Left lobe of liver (tissue), 2 donors: ENCODE measurements around the gene BSX. TPM values are rescaled to one million over a fixed set of nuclear protein-coding genes. Genes with fewer than 3 reads are reported as not detected.
A peak's percentile ranks its signal among the peaks of the same experiment; 100 is the strongest.

ENCODE experiments used
- ATAC-seq: fragments of 200-7000 bp; cut with Tn5 transposase; one replicate; pipeline ENCODE4 v1.9.1; 2020; ENCODE audit warnings: mild to moderate bottlenecking, moderate library complexity
- DNase-seq: peaks from one replicate; pipeline ENCODE4 v3.0.0-alpha.2; 2020; ENCODE audit warnings: low spot score
- total RNA-seq: library from RNA; stranded (reverse); gene quantifications from one replicate; pipeline ENCODE4 v1.2.1, GENCODE V29; 2021
- donor health status: DM: no; HTN: no; CAD: no; lungs with moderate emphysema.
- donor health status: DM: no; HTN: yes; CAD: no.

Gene BSX
- not detected for total RNA-seq

GRCh38 chr11:122981388-122982264, at the start of gene BSX:
Gene BSX (minus strand): TSS chr11:122981834. CDS start chr11:122981671, 163 bp downstream.
- ATAC-seq (peak; percentile 77), DNase-seq (no peak)

GRCh38 chr11:123030517-123030916, 48.9 kb upstream of the BSX start:
- DNase-seq = no peak
- ATAC-seq = no peak

DNA sequence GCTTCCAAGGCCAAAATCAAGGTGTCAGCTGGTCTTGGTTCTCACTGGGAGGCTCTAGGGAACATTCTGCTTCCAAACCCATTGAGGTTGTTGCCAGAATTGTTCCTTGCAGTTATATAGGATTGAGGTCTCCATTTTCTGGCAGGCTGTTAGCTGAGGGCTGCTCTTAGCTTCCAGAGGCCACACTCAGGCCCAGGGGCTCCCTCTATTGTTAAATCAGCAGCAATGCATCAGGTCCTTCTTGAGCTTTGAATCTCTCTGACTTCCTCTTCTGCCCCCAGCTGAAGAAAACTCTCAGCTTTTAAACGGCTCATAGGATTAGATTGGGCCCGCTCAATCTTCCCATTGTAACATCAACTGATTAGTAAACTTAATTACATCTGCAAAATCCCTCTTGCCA, 39.3 kb upstream of the BSX start:
- ATAC-seq (peak; percentile 69), DNase-seq (no peak)

- ATAC-seq (no peak), DNase-seq (no peak)
Measured at GRCh38 chr11:123018702-123019101, 37.1 kb upstream of the BSX start.

- no peak for DNase-seq
- no peak for ATAC-seq
Measured at GRCh38 chr11:123011510-123011909, 29.9 kb upstream of the BSX start.

GRCh38 chr11:123006860-123007542, 25.4 kb upstream of the BSX start:
- ATAC-seq = no peak
- DNase-seq = no peak

- ATAC-seq (no peak), DNase-seq (no peak)
Measured at GRCh38 chr11:123000721-123001120, 19.1 kb upstream of the BSX start.

DNA sequence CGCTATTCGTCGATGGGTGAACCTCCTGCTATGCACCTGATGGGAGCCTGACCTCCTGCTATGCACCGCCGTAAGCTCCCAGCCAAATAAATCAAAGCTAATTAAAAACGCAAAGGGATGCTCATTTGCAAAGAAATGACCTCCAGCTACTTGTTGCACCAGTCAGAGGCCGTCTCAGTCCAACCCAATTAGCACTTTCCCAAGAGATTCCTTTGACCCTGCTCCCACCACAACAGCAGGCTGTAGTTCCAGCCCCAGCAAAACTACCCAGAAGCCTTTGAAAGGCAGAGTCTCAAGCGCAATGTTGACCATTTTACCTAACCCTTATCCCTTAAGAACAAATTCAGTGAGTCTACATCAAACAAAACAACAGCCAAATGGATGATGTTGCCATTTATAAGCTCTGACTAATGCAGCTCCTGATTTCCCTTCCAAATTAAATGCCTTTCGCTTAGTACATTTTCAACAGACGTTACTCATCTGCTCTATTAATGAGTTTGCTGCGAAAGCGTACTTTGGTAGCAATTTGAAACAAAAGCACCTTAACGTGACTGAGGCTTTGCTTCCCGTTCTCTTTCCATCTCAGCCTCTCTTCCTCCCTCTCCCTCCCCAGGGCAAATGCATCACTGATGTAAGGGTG, 17.2 kb upstream of the BSX start:
- DNase-seq = no peak
- no peak for ATAC-seq

- no peak for DNase-seq
- no peak for ATAC-seq
Measured at GRCh38 chr11:122995526-122995925, 13.9 kb upstream of the BSX start.

- ATAC-seq = peak; percentile 54
Measured at GRCh38 chr11:122984186-122985011, 2.8 kb upstream of the BSX start.

GRCh38 chr11:122983438-122984185, 2.0 kb upstream of the BSX start:
- no peak for DNase-seq
- peak; percentile 23 for ATAC-seq

More at GRCh38 chr11:122984186-122985011, 2.8 kb upstream of the BSX start:
- no peak for DNase-seq

DNA sequence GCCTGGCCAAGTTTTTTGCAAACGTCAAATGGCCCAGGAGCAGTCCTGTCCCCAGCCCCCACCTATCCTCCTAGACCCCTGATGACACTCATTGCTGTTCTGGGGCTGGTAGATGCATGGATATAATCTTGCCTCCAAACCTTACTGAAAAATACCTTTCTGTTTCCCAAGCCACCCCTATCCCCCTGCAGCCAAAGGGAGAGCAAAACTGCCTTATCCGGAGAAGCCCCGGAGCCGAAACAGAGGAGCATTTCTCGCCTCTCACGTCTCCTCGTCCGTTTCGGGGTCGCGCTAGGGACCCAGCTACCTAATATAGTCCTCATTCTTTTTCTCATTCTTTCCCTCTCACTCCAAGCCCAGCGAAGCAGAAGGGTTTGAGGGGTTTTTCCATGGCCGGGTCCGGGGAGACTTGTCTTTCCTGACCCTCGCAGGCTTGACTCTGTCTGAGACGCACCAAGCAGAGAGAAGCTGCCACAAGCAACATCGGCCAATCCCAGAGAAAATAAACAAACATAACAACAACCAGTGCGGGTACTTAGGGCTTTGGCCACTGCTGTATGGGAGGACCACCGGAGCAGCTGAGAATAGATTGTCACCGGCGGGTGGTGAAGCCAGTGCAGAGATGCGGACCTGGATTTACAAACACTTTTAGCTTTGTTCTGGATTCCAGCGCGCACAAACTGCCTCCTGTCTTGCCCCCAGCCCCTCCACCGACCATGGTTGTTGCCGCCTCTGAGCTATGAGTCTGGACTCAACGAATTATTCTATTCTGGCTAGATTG, 1.6 kb downstream of the BSX start:
- no peak for DNase-seq
- no peak for ATAC-seq

- ATAC-seq = no peak
- DNase-seq = no peak
Measured at GRCh38 chr11:122979103-122979814, 2.4 kb downstream of the BSX start.

DNA sequence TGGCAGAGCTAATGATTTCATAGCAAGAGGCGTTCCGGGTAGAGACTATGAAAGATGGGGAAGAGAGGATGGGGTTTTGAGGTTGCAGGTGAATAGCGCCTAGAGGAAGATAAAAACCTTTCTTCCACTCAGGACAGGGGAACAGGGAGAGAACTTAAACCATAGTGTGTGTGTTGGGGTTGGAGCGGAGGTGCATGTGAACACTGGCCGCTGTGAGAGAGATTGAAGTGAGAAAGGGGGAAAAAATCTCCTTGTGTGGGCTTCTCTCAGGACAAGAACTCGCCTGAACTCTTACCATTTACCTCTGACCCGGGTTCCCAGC, 3.4 kb downstream of the BSX start:
- ATAC-seq = no peak
- no peak for DNase-seq

DNA sequence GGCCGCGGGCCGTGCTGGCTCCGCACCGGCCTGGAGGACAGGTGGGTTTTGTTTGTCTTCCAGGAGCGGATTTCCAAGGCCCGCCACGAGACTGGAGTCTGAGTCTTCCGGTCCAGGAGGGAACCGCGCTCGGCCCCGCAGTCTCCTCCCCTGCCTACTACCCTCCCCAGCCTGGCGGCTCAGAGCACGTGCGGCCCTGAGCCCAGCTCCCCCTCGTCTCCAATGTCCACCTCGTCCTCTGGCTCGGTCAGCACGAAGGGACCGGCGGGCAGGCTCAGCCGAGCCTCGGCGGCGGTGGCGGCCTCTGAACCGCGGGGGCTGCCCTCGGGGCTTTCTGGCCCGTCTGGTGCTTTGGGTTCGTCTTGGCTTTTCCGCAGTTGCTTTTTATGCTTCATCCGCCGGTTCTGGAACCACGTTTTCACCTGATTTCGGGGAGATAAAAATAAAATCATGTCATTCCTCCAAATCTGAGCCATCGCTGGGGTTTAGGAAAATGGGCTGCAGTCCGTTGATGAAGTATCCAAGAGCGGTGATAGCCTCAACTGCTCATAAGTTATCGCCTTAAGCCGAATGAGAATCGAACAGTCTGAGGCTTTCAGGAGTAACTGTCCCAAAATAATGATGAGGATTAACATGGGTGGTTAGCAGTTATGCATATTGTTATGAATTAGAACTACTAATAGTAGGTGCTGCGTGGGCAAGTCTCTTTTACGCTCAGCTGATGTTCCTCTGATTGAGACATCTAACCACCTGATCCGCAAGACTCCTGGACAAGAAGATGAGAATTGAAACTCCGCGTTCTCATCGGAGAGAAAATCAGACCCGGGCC, 4.0 kb downstream of the BSX start:
- DNase-seq (no peak), ATAC-seq (no peak)

DNA sequence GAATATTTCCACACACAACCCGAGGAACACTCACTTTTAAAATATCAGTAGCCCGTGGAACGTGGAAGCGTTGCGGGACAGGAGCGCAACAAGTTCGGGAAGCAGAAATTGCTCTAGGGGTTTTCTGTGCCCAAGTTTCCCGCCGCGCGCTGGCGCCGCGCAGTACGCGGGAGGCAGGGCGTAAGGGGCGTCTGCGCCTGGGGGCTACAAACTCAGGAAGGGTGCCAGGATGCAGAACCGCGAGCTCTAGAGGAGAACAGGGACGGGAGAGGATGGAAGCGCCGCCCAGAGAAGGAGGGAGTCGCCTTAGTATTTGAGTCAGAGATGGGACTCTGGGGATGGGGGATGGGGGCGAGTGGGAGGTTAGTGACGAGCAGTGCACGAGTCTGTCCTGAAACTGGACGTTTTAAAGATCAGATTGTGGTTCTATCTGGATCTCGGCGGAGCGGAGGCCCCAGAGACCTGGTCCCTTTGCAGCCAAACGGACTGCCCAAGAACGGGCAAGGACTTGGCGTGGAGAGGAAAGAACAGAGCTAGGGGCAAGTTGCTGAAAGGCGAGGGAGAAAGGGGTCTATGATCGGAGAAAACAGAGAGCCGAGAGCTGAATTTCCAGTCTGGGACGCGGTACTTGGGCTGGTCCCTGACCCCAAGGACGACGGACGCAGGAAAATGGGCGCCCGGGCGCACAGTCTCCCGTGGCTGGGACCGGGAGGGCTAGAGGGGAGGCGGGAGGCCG, 4.7 kb downstream of the BSX start:
- DNase-seq = no peak
- no peak for ATAC-seq

DNA sequence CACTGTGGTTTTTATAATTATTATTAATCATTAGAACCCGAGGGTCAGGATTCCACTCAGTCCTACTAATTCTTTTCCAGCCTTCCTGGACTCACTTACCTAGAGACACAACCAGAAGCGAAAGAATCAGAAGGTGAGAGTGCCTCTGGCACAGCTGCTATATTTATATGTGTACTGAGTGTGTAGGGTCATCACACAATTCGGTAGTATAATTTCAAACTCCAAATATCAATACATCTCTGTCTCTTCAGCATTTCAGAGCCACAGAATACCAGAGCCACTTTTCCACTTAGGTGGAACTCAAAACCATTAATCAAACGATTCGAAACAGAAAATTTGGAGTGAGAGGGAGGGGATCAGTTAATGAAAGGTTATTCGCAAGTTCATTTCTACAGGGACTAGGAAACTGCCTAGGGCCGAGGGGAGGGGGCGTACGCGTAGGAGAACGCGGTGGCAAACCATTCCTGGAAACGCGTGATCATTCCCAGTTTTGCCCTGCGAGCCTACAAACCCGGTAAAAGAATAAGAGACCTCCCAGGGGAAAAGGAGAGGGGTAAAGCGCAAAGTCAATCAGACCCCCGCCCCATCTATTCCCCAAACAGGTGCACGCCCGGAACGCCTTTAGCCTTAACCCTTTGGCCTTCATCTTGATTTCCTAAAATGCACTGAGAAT, 5.4 kb downstream of the BSX start:
- no peak for ATAC-seq
- DNase-seq = no peak
